Loucy (cell line): ENCODE results near the gene EPHB6.

Source experiments
- H2AFZ ChIP-seq: fragments of 200-600 bp; sonication (generic); 2 replicates; pipeline ENCODE4 v1.6.0; 2016; ENCODE audit warnings: antibody characterized with exemption, mild to moderate bottlenecking, low read length, moderate library complexity
- H3F3A ChIP-seq: fragments of 200-600 bp; 2 replicates; pipeline ENCODE4 v1.6.0; 2016; ENCODE audit warnings: antibody characterized with exemption, low read depth, mild to moderate bottlenecking
- H3K27me3 ChIP-seq: fragments of 200-600 bp; sonication (generic); 2 replicates; pipeline ENCODE4 v1.6.1; 2014; ENCODE audit warnings: low read length, mild to moderate bottlenecking; ENCODE audit not compliant: insufficient read depth, poor library complexity, severe bottlenecking
- H3K36me3 ChIP-seq: fragments of 200-600 bp; sonication (generic); 2 replicates; pipeline ENCODE4 v1.6.1; 2016; ENCODE audit warnings: low read length; ENCODE audit not compliant: insufficient read depth
- H3K4me1 ChIP-seq: fragments of 200-600 bp; sonication (generic); 2 replicates; pipeline ENCODE4 v1.5.1; 2014; ENCODE audit warnings: low read length, mild to moderate bottlenecking; ENCODE audit not compliant: insufficient read depth, poor library complexity, severe bottlenecking
- H3K4me2 ChIP-seq: fragments of 200-600 bp; sonication (generic); 2 replicates; pipeline ENCODE4 v1.6.0; 2014; ENCODE audit warnings: antibody characterized with exemption, low read length, low read depth, mild to moderate bottlenecking; ENCODE audit not compliant: poor library complexity, severe bottlenecking
- H3K4me3 ChIP-seq: fragments of 200-600 bp; sonication (generic); 2 replicates; pipeline ENCODE4 v1.5.1; 2014; ENCODE audit warnings: low read length, mild to moderate bottlenecking, mixed read lengths; ENCODE audit not compliant: poor library complexity, severe bottlenecking
- H3K79me2 ChIP-seq: fragments of 200-600 bp; sonication (generic); 2 replicates; pipeline ENCODE4 v1.6.1; 2014; ENCODE audit warnings: low read length; ENCODE audit not compliant: insufficient read depth
- H3K9ac ChIP-seq: fragments of 200-600 bp; sonication (generic); 2 replicates; pipeline ENCODE4 v1.6.0; 2014; ENCODE audit warnings: mild to moderate bottlenecking, low read depth, low read length, moderate library complexity; ENCODE audit not compliant: poor library complexity, severe bottlenecking
- H3K9me2 ChIP-seq: fragments of 200-600 bp; sonication (generic); replicated peaks from 2 replicates; pipeline ENCODE4 v1.6.1; 2016; ENCODE audit warnings: low read depth, low read length, mixed read lengths
- H3K9me3 ChIP-seq: fragments of 200-600 bp; sonication (generic); 2 replicates; pipeline ENCODE4 v1.6.1; 2014; ENCODE audit warnings: mild to moderate bottlenecking, antibody characterized with exemption, low read length, low read depth; ENCODE audit not compliant: insufficient read depth
- H4K20me1 ChIP-seq: fragments of 200-600 bp; sonication (generic); 2 replicates; pipeline ENCODE4 v1.6.0; 2014; ENCODE audit warnings: antibody characterized with exemption, low read length, mild to moderate bottlenecking; ENCODE audit not compliant: insufficient read depth, poor library complexity, severe bottlenecking
- CTCF ChIP-seq: fragments of 200-600 bp; sonication (generic); conservative IDR thresholded peaks from 2 replicates; pipeline ENCODE4 v1.5.1; 2014; ENCODE audit warnings: mild to moderate bottlenecking, antibody characterized with exemption, low read length
- EZH2phosphoT487 ChIP-seq: fragments of 200-600 bp; IDR thresholded peaks from 2 replicates; pipeline ENCODE4 v1.6.1; 2018; ENCODE audit warnings: antibody characterized with exemption, mild to moderate bottlenecking, moderate library complexity, borderline replicate concordance

EPHB6 gene

GRCh38 chr7:142915315-142915714 is 60.4 kb downstream of the EPHB6 start:
- Histone ChIP-seq H4K20me1 (no peaks in the 10 kb centered on the region), H3K4me2 (no peak overlapping the region), H3K4me1 (peaks cover 9% of the 10 kb centered on the region), H3K27me3 (no peaks in the 10 kb centered on the region), H3K9ac (no peak overlapping the region), H3K4me3 (no peak overlapping the region), H3K79me2 (no peaks in the 10 kb centered on the region), H3K9me3 (no peaks in the 10 kb centered on the region), H2AFZ (no peak overlapping the region), H3F3A (no peaks in the 10 kb centered on the region), H3K36me3 (no peaks in the 10 kb centered on the region), H3K9me2 (no peaks in the 10 kb centered on the region)
- TF ChIP-seq EZH2phosphoT487: no peak
- TF ChIP-seq CTCF: no peak; the same call in 1 of the 2 replicates

DNA sequence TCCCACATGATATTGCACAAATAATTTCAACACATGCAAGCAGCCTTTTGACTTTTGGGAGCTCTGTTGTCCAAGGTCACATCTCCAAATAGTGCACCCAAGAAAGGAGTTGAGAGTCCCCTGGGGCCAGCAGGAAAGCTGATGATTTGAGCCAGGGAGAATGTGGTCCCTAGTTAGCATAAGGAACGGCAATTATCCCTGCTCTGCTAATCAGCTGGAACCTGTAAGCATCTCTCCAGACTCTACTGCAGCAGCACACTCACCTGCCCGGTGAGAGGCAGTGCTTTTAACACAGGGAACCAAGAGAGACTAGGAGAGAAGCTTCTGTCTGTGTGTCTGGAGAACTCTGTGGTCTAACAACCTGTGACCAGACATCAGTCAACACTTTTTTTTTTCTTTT is 61.6 kb downstream of the EPHB6 start:
- H2AFZ ChIP-seq: no peak overlapping the region
- no peaks in the 10 kb centered on the region for H3F3A ChIP-seq
- no peak overlapping the region for H3K4me2 ChIP-seq
- H3K27me3 ChIP-seq: no peaks in the 10 kb centered on the region
- no peaks in the 10 kb centered on the region for H3K9me2 ChIP-seq
- no peak overlapping the region for H3K4me3 ChIP-seq
- H3K9ac ChIP-seq: no peak overlapping the region
- no peaks in the 10 kb centered on the region for H3K36me3 ChIP-seq
- H3K79me2 ChIP-seq: no peaks in the 10 kb centered on the region
- TF ChIP-seq CTCF (no peak), EZH2phosphoT487 (no peak)
- H3K9me3 ChIP-seq: no peaks in the 10 kb centered on the region
- no peaks in the 10 kb centered on the region for H4K20me1 ChIP-seq
- peaks cover 9% of the 10 kb centered on the region for H3K4me1 ChIP-seq

DNA sequence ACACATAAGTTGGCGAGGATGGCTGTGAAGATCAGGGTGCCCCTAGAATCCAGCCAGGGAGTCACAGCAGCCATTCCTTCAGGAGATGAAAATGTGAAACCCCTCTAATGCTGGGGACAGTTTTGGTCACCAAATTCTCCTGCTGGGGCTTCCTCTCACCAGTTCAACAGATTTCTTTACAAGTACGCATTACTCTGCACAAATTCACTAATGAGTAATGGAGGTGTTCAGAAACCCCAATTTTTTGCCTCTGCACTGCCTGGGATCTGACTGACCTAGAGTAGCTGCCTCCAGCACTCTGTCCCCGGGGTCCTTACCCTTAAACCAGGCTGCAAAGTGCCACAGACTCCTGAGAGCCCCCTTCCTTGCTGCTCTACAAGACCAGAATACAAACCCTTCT is 62.6 kb downstream of the EPHB6 start:
- Histone ChIP-seq H3K79me2 (no peaks in the 10 kb centered on the region), H2AFZ (no peak overlapping the region), H4K20me1 (no peaks in the 10 kb centered on the region), H3K4me1 (peaks cover 9% of the 10 kb centered on the region), H3K9me3 (no peaks in the 10 kb centered on the region), H3K27me3 (no peaks in the 10 kb centered on the region), H3K36me3 (no peaks in the 10 kb centered on the region), H3F3A (no peaks in the 10 kb centered on the region), H3K9me2 (no peaks in the 10 kb centered on the region), H3K4me3 (no peak overlapping the region), H3K4me2 (no peak overlapping the region), H3K9ac (no peak overlapping the region)
- TF ChIP-seq EZH2phosphoT487: no peak
- no peak for TF ChIP-seq CTCF
